GM21515 (cell line): ENCODE data around the gene MVD.
"Not testable (repeated sequence)": the region's sequence is repeated elsewhere in the genome, so short reads cannot be mapped to it uniquely, and the experiment has no call there.

Experiments
- ATAC-seq: cut with Tn5 transposase; IDR thresholded peaks from one replicate; pipeline ENCODE4 v1.9.1; 2021; ENCODE audit not compliant: unreplicated experiment

MVD gene

GRCh38 chr16:88684569-88685155 is 21.8 kb upstream of the MVD start:
- ATAC-seq = no peak

- peak; percentile 58 for ATAC-seq
These were observed 19.0 kb upstream of the MVD start for GRCh38 chr16:88681709-88682451.

- no peak for ATAC-seq
These were observed 18.3 kb upstream of the MVD start for GRCh38 chr16:88681084-88681680.

GRCh38 chr16:88680554-88681083 is 17.7 kb upstream of the MVD start:
- ATAC-seq = no peak

GRCh38 chr16:88678224-88678979 is 15.5 kb upstream of the MVD start:
- ATAC-seq = no peak

GRCh38 chr16:88677721-88678120 is 14.8 kb upstream of the MVD start:
- no peak for ATAC-seq

GRCh38 chr16:88676502-88677242 is 13.8 kb upstream of the MVD start:
- ATAC-seq = no peak

- ATAC-seq = no peak
These were observed 11.0 kb upstream of the MVD start for GRCh38 chr16:88673716-88674379.

GRCh38 chr16:88672776-88673175 is 9.9 kb upstream of the MVD start:
- no peak for ATAC-seq

- no peak for ATAC-seq
These were observed 8.9 kb upstream of the MVD start for GRCh38 chr16:88671806-88672205.

GRCh38 chr16:88669980-88670379 is 7.1 kb upstream of the MVD start:
- no peak for ATAC-seq

GRCh38 chr16:88669493-88669892 is 6.6 kb upstream of the MVD start:
- not testable (repeated sequence) for ATAC-seq

GRCh38 chr16:88667461-88667860 is 4.6 kb upstream of the MVD start:
- no peak for ATAC-seq

GRCh38 chr16:88665570-88665969 is 2.7 kb upstream of the MVD start:
- no peak for ATAC-seq

- no peak for ATAC-seq
These were observed 2.3 kb upstream of the MVD start for GRCh38 chr16:88665148-88665547.

- no peak for ATAC-seq
These were observed 559 bp downstream of the MVD start for GRCh38 chr16:88662222-88662842.

GRCh38 chr16:88661468-88661867 is 1.4 kb downstream of the MVD start:
- no peak for ATAC-seq

- ATAC-seq = no peak
These were observed 3.7 kb downstream of the MVD start for GRCh38 chr16:88659160-88659559.

GRCh38 chr16:88658714-88659113 is 4.2 kb downstream of the MVD start:
- no peak for ATAC-seq

- ATAC-seq = no peak
These were observed 5.5 kb downstream of the MVD start for GRCh38 chr16:88657371-88657770.
